ENCODE measurements around the gene NABP2.

The NABP2 gene

GRCh38 chr12:56237552-56237951, 13.4 kb downstream of the NABP2 start:
- no peaks in the 10 kb centered on the region for H3K4me1 ChIP-seq (ENCODE audit: control insufficient read depth in 1 of 2, insufficient read depth in 1 of 2, low read depth in 1 of 2, low read length in 1 of 2)
- H3K27me3 ChIP-seq = no peaks in the 10 kb centered on the region
- peaks cover 62% of the 10 kb centered on the region for H3K36me3 ChIP-seq
- H3K27ac ChIP-seq = no peak overlapping the region
- H3K4me3 ChIP-seq (ENCODE audit: low read depth in 1 of 2, low read length in 1 of 2) = no peak overlapping the region
- no peaks in the 10 kb centered on the region for H3K9me3 ChIP-seq
- no peak for TF ChIP-seq CTCF (IDR thresholded peaks at IDR 0.05)

DNA sequence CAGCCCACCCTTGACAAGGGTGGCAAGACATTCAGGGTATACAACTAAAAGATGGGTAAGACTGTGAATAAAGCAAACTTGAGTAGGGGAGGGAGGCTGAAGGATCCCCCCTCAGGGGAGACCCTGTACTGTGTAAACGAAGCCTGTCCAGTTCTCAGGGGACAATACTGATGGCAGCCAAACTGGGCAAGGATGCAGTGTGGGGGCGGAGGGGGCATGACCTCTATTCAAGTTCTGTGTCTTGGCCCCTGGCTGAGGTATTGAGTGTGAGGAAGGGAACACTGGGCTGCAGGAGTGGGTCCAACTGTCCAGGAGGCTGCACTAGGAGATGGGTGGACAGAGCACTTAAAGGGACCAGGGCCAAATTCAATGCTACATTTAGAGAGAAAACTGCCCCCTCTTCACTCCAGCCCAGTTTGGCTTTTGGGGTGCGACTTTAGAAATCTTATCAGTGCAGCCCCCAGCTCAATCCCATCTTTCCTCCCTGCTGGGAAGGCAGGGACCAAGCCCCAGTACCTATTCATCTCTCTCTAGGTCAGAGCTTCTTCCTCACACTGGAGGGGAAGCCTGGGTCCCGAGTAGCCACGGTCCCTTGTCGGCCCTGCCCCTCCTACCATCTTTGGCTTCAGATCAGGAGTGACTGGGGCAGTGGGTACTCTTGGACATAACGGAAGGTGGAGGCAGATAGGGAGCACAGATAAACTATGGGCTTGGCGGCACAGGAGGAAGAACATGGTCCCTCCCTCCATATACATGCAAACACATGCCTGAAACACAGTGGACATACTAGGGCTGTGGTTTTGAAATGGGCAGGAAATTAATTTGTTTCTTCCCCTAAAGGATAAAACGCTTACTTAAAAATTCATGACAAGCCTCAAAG, 17.5 kb downstream of the NABP2 start:
- no peak overlapping the region for H3K27ac ChIP-seq
- no peaks in the 10 kb centered on the region for H3K9me3 ChIP-seq
- no peak for TF ChIP-seq CTCF (IDR thresholded peaks at IDR 0.05)
- H3K4me3 ChIP-seq (ENCODE audit: low read depth in 1 of 2, low read length in 1 of 2) = no peak overlapping the region
- no peaks in the 10 kb centered on the region for H3K4me1 ChIP-seq (ENCODE audit: control insufficient read depth in 1 of 2, insufficient read depth in 1 of 2, low read depth in 1 of 2, low read length in 1 of 2)
- peaks cover 97% of the 10 kb centered on the region for H3K36me3 ChIP-seq
- H3K27me3 ChIP-seq = no peaks in the 10 kb centered on the region

DNA sequence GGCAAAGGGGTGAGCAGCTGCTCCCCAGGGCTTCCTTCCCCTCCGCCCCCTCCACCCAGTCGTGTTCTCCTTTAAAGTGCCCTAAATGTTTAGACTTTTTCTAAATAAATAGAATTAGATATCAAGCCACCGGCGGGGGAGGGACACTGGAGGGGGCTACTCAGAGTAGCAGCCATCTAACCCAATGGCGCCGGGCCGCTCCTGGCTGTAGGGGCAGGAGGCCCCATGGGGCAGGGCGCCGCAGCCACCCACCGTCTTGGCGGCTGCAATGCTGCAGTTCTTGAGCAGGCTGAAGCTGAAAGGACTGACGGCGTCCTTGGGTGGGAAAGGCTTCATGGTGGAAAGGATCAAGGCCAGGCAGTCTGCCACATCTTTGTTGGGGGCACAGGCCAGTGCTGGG, 18.8 kb downstream of the NABP2 start:
- no peaks in the 10 kb centered on the region for H3K27me3 ChIP-seq
- no peaks in the 10 kb centered on the region for H3K9me3 ChIP-seq
- no peak for TF ChIP-seq CTCF (IDR thresholded peaks at IDR 0.05)
- H3K27ac ChIP-seq = no peak overlapping the region
- no peak overlapping the region for H3K4me3 ChIP-seq (ENCODE audit: low read depth in 1 of 2, low read length in 1 of 2)
- no peaks in the 10 kb centered on the region for H3K4me1 ChIP-seq (ENCODE audit: control insufficient read depth in 1 of 2, insufficient read depth in 1 of 2, low read depth in 1 of 2, low read length in 1 of 2)
- H3K36me3 ChIP-seq = peaks cover 97% of the 10 kb centered on the region

DNA sequence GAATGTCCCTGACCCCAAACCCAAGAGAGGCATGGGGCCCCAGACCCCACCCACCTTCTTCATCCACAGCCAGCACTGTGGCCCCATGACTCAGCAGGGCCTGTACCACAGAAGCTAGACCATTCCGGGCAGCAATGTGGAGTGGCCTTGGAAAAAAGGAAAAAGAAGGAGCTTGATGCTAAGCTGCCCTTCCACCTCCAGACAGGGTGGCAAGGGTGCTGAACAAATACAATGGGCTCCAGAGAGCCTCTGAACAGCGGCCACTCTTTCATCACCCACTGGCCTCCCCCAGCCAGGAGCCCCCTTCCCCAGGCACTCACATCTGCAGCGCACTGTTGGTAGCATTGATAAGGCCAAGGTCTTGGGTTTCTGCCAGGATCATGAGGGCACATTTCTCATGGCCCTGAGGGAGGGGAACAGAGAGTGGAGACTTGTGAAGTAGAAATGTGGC, 19.6 kb downstream of the NABP2 start:
- TF ChIP-seq CTCF (IDR thresholded peaks at IDR 0.05) = no peak
- H3K27ac ChIP-seq = no peak overlapping the region
- no peaks in the 10 kb centered on the region for H3K4me1 ChIP-seq (ENCODE audit: control insufficient read depth in 1 of 2, insufficient read depth in 1 of 2, low read depth in 1 of 2, low read length in 1 of 2)
- H3K36me3 ChIP-seq = peaks cover 99% of the 10 kb centered on the region
- no peaks in the 10 kb centered on the region for H3K9me3 ChIP-seq
- no peak overlapping the region for H3K4me3 ChIP-seq (ENCODE audit: low read depth in 1 of 2, low read length in 1 of 2)
- H3K27me3 ChIP-seq = no peaks in the 10 kb centered on the region

GRCh38 chr12:56244494-56244893, 20.4 kb downstream of the NABP2 start:
- peaks cover 99% of the 10 kb centered on the region for H3K36me3 ChIP-seq
- H3K4me3 ChIP-seq (ENCODE audit: low read depth in 1 of 2, low read length in 1 of 2) = no peak overlapping the region
- H3K27me3 ChIP-seq = no peaks in the 10 kb centered on the region
- no peak overlapping the region for H3K27ac ChIP-seq
- TF ChIP-seq CTCF (IDR thresholded peaks at IDR 0.05) = no peak
- no peaks in the 10 kb centered on the region for H3K4me1 ChIP-seq (ENCODE audit: control insufficient read depth in 1 of 2, insufficient read depth in 1 of 2, low read depth in 1 of 2, low read length in 1 of 2)
- no peaks in the 10 kb centered on the region for H3K9me3 ChIP-seq
